Smooth muscle cell (in vitro differentiated cells): ENCODE results near the gene PARVG. TPM values are rescaled to one million over a fixed set of nuclear protein-coding genes. Genes with fewer than 3 reads are reported as not detected.

ENCODE experiments used
- DNase-seq: peaks from one replicate; lab custom pipeline; 2025; ENCODE audit not compliant: unreplicated experiment; lab: John Stamatoyannopoulos, UW
- H2AFZ ChIP-seq: fragments of 200-600 bp; sonication (generic); 2 replicates; pipeline ENCODE4 v1.6.0; 2016; ENCODE audit warnings: antibody characterized with exemption, low read depth, mild to moderate bottlenecking
- H3F3A ChIP-seq: fragments of 200-600 bp; sonication (generic); 2 replicates; pipeline ENCODE4 v1.6.0; 2017; ENCODE audit warnings: antibody characterized with exemption, low read depth
- H3K27ac ChIP-seq: fragments of 200-600 bp; sonication (generic); 2 replicates; pipeline ENCODE4 v1.5.1; 2016; ENCODE audit warnings: low read depth, mild to moderate bottlenecking
- H3K27me3 ChIP-seq: fragments of 200-600 bp; sonication (generic); 2 replicates; pipeline ENCODE4 v1.6.1; 2016; ENCODE audit warnings: low read depth, mild to moderate bottlenecking
- H3K36me3 ChIP-seq: fragments of 200-600 bp; sonication (generic); 2 replicates; pipeline ENCODE4 v1.5.1; 2016; ENCODE audit warnings: low read depth
- H3K4me1 ChIP-seq: fragments of 200-600 bp; sonication (generic); 2 replicates; pipeline ENCODE4 v1.5.1; 2016; ENCODE audit warnings: low read depth
- H3K4me2 ChIP-seq: fragments of 200-600 bp; sonication (generic); 2 replicates; pipeline ENCODE4 v1.6.0; 2016; ENCODE audit warnings: mild to moderate bottlenecking
- H3K4me3 ChIP-seq: fragments of 200-600 bp; sonication (generic); 2 replicates; pipeline ENCODE4 v1.5.1; 2016; ENCODE audit warnings: mild to moderate bottlenecking
- H3K79me2 ChIP-seq: fragments of 200-600 bp; sonication (generic); 2 replicates; pipeline ENCODE4 v1.6.0; 2016; ENCODE audit warnings: low read depth, mild to moderate bottlenecking
- H3K9ac ChIP-seq: fragments of 200-600 bp; sonication (generic); 2 replicates; pipeline ENCODE4 v1.6.0; 2016; ENCODE audit warnings: low read depth
- H3K9me3 ChIP-seq: fragments of 200-600 bp; sonication (generic); replicated peaks from 2 replicates; pipeline ENCODE4 v1.5.1; 2016; ENCODE audit warnings: low read depth
- H4K20me1 ChIP-seq: fragments of 200-600 bp; sonication (generic); 2 replicates; pipeline ENCODE4 v1.6.0; 2016; ENCODE audit warnings: low read depth
- WGBS: methylation state at CpG from one replicate; pipeline ENCODE4 v1.1.7; 2016; ENCODE audit warnings: low lambda C conversion rate; 5-methylcytosine and 5-hydroxymethylcytosine counted together
- polyA plus RNA-seq: library from polyadenylated mRNA; unstranded; fragments of >200 nt; fragmentation: Nextera tagmentation; extraction: Ambion mirVana; gene quantifications from 2 replicates; pipeline ENCODE4 v1.2.1, GENCODE V29; 2016
- total RNA-seq: library from RNA; depleted of rRNA; stranded (reverse); fragments of >200 nt; gene quantifications from 2 replicates; pipeline ENCODE4 v1.2.3, GENCODE V29; 2014
- TF ChIP-seq, protein P1 (sequence below): fragments of 200-600 bp; sonication (generic); IDR thresholded peaks from 2 replicates; pipeline ENCODE4 v1.5.1; 2017; ENCODE audit warnings: borderline replicate concordance, mild to moderate bottlenecking, antibody characterized with exemption; ENCODE audit not compliant: insufficient read depth, poor library complexity, severe bottlenecking

Gene PARVG
- total and polyA plus RNA-seq, 2 experiments from 2014 or later, result 0.90 TPM; not detected in 1

DNA sequence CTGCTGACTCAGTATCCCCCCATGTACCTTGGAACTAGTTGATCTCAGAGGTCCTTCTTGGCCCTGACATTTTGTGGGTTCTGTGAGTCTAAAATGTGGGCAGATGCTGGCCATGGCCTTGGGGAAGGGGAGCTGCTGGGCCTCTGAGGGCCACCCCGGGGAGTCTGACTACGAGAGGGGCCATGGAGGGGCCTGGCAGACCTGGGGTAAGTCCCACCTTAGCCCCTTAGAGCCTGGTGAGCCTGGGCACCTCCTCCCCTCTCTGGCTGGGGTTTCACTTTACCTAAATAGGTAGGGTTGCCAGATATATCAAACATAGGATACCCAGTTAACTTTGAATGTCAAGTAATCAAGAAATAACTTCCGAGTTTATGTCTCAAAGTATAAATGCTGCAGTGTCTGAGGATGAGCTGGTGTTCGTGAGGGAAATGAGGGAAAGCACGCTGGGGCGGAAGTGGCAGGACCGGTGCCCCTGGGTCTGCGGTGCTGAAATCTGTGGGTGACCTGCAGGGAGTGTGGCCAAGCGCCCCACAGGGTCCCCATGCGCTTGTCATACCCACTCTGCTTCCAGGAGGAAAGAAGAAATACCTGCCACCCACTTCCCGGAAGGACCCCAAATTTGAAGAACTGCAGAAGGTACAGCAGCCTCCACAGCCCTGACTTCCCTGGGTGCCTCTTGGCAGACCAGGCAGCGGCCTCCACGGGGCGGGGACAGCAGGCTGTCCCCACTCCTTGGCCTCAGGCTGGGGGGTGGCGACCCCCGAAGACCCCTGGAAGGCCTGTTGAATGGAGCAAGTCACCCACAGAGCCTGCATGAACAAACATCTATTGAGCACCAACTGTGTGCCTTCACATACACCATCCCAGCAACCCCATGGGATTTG, 4.8 kb downstream of the PARVG start:
- H3K4me2 ChIP-seq, result no peak overlapping the region
- no peak overlapping the region for H2AFZ ChIP-seq

DNA sequence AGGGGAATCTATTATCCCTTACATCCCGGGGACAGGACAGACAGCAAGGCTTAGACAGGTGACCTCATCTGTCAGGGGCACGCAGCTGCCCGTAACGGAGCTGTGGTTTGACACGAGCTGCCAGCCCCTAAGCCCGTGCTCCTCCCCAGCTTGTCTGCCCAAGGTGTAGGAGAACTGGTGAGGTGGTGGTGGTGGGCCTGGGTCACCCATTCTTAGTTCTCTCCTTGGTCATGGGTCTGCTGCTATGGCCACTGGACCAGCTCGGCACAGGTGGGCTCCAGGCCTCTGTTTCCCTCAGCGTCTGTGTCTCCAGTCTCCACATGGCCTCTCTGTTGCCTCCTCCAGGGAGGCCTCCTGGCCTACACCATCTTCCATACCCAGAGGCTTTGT, 5.4 kb downstream of the PARVG start:
- no peaks in the 10 kb centered on the region for H3K27me3 ChIP-seq
- H3K4me1 ChIP-seq, result no peaks in the 10 kb centered on the region
- no peak overlapping the region for H3K4me2 ChIP-seq
- TF ChIP-seq, protein P1, sequence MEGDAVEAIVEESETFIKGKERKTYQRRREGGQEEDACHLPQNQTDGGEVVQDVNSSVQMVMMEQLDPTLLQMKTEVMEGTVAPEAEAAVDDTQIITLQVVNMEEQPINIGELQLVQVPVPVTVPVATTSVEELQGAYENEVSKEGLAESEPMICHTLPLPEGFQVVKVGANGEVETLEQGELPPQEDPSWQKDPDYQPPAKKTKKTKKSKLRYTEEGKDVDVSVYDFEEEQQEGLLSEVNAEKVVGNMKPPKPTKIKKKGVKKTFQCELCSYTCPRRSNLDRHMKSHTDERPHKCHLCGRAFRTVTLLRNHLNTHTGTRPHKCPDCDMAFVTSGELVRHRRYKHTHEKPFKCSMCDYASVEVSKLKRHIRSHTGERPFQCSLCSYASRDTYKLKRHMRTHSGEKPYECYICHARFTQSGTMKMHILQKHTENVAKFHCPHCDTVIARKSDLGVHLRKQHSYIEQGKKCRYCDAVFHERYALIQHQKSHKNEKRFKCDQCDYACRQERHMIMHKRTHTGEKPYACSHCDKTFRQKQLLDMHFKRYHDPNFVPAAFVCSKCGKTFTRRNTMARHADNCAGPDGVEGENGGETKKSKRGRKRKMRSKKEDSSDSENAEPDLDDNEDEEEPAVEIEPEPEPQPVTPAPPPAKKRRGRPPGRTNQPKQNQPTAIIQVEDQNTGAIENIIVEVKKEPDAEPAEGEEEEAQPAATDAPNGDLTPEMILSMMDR, result no peak
- no peak for DNase-seq
- H3K36me3 ChIP-seq, result no peaks in the 10 kb centered on the region
- H3K9me3 ChIP-seq, result no peaks in the 10 kb centered on the region
- H2AFZ ChIP-seq, result no peak overlapping the region
- no peaks in the 10 kb centered on the region for H4K20me1 ChIP-seq
- no peak overlapping the region for H3K27ac ChIP-seq
- no peaks in the 10 kb centered on the region for H3K79me2 ChIP-seq
- H3K9ac ChIP-seq, result no peak overlapping the region
- WGBS, result 94% methylated on average over 6 of the region's 8 CpGs
- H3K4me3 ChIP-seq, result no peak overlapping the region
- H3F3A ChIP-seq, result no peaks in the 10 kb centered on the region

More for the DNA sequence above, 4.8 kb downstream of the PARVG start:
- Histone ChIP-seq H3K4me1 (no peaks in the 10 kb centered on the region), H3K27me3 (no peaks in the 10 kb centered on the region), H3K9me3 (no peaks in the 10 kb centered on the region), H3K9ac (no peak overlapping the region), H3K27ac (no peak overlapping the region), H3F3A (no peaks in the 10 kb centered on the region), H3K4me3 (no peak overlapping the region), H4K20me1 (no peaks in the 10 kb centered on the region), H3K79me2 (no peaks in the 10 kb centered on the region), H3K36me3 (no peaks in the 10 kb centered on the region)
- DNase-seq, result no peak
- TF ChIP-seq, protein P1, result no peak
- 92% methylated on average over 15 of the region's 16 CpGs for WGBS

DNA sequence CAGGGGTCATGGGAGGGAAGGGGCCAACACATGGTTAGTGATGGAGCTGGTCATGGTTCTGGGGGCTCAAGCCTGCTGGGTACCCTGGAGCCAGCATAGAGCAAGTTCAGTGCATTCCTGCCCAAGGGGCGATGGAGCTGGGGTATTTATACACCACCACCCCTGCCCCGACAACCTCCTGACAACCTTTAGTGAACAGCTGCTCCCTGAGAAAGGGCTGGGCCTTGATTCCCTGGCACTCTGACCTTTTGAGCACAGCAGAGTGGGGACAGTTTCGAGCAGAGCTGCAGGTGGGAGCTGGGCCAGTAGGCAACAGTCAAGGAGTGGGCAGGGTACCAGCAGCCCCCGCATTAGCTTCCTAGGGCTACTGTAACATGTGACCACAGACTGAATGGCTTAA, 6.0 kb downstream of the PARVG start:
- H3K79me2 ChIP-seq, result no peaks in the 10 kb centered on the region
- H3K27me3 ChIP-seq, result no peaks in the 10 kb centered on the region
- H2AFZ ChIP-seq, result no peak overlapping the region
- 78% methylated on average over 4 of the region's 4 CpGs for WGBS
- H3K4me3 ChIP-seq, result no peak overlapping the region
- no peaks in the 10 kb centered on the region for H3K4me1 ChIP-seq
- DNase-seq, result no peak
- no peak overlapping the region for H3K9ac ChIP-seq
- TF ChIP-seq, protein P1, result no peak
- no peaks in the 10 kb centered on the region for H4K20me1 ChIP-seq
- H3K4me2 ChIP-seq, result no peak overlapping the region
- no peak overlapping the region for H3K27ac ChIP-seq
- no peaks in the 10 kb centered on the region for H3F3A ChIP-seq
- no peaks in the 10 kb centered on the region for H3K36me3 ChIP-seq
- no peaks in the 10 kb centered on the region for H3K9me3 ChIP-seq
